IMR-90 (cell line): ENCODE measurements around the gene LDAF1. TPM values are rescaled to one million over a fixed set of nuclear protein-coding genes. Genes with fewer than 3 reads are reported as not detected.

Experiments
- ATAC-seq: fragments of 200-7000 bp; cut with Tn5 transposase; 2 replicates; pipeline ENCODE4 v1.9.1; 2020; ENCODE audit warnings: low read depth, mild to moderate bottlenecking, moderate library complexity
- BruUV-seq: library from RNA; stranded (reverse); fragments of 400-500 nt; replicated peaks from 2 replicates; lab custom pipeline; 2021; lab: Mats Ljungman, UMichigan
- CTCF ChIA-PET: fragments of 300-600 bp; formaldehyde crosslinking; extraction: SDS; loops from one replicate; lab custom pipeline; 2021; ENCODE audit warnings: antibody characterized with exemption; lab: Yijun Ruan, JAX
- POLR2A ChIA-PET: fragments of 300-600 bp; sonication (Branson Sonifier 250); formaldehyde crosslinking; loops from one replicate; lab custom pipeline; 2022; ENCODE audit warnings: antibody characterized with exemption; ENCODE audit not compliant: unreplicated experiment; lab: Charles Lee
- DNase-seq: peaks from one replicate; pipeline ENCODE4 v3.0.0; 2013
- H2AFZ ChIP-seq: replicated peaks from 2 replicates; pipeline ENCODE3; 2013; ENCODE audit warnings: low read length, mild to moderate bottlenecking; ENCODE audit not compliant: poor library complexity
- H2AK5ac ChIP-seq: 2 replicates; pipeline ENCODE4 v1.6.1; 2013; ENCODE audit warnings: low read depth, low read length, inconsistent platforms
- H2AK9ac ChIP-seq: replicated peaks from 2 replicates; pipeline ENCODE3; 2013; ENCODE audit warnings: mild to moderate bottlenecking, low read depth, low read length, moderate library complexity; ENCODE audit not compliant: poor library complexity
- H2BK120ac ChIP-seq: 2 replicates; pipeline ENCODE4 v1.6.1; 2013; ENCODE audit warnings: low read depth, low read length, inconsistent platforms
- H2BK15ac ChIP-seq: 3 replicates; pipeline ENCODE4 v1.6.1; 2013; ENCODE audit warnings: low read depth, low read length, inconsistent platforms
- H2BK20ac ChIP-seq: 2 replicates; pipeline ENCODE4 v1.6.1; 2013; ENCODE audit warnings: low read depth, mild to moderate bottlenecking, inconsistent platforms, low read length, moderate library complexity
- H2BK5ac ChIP-seq: 2 replicates; pipeline ENCODE4 v1.6.1; 2013; ENCODE audit warnings: mild to moderate bottlenecking, low read depth, low read length, inconsistent platforms; ENCODE audit not compliant: poor library complexity, severe bottlenecking
- H3K14ac ChIP-seq: replicated peaks from 2 replicates; pipeline ENCODE4 v1.6.1; 2013; ENCODE audit warnings: low read depth, low read length, inconsistent platforms
- H3K18ac ChIP-seq: 2 replicates; pipeline ENCODE4 v1.6.1; 2013; ENCODE audit warnings: low read depth, low read length, control low read depth
- H3K23ac ChIP-seq: 2 replicates; pipeline ENCODE4 v1.6.1; 2013; ENCODE audit warnings: low read depth, low read length, inconsistent platforms
- H3K27ac ChIP-seq: 2 replicates; pipeline ENCODE4 v1.5.1; 2013; ENCODE audit warnings: mild to moderate bottlenecking, control low read depth, low read length; ENCODE audit not compliant: insufficient read depth
- H3K27me3 ChIP-seq: 2 replicates; pipeline ENCODE4 v1.6.1; 2013; ENCODE audit warnings: low read length; ENCODE audit not compliant: control insufficient read depth, insufficient read depth
- H3K36me3 ChIP-seq: 2 replicates; pipeline ENCODE4 v1.6.1; 2013; ENCODE audit warnings: low read length, mixed read lengths; ENCODE audit not compliant: control insufficient read depth, insufficient read depth
- H3K4ac ChIP-seq: 2 replicates; pipeline ENCODE4 v1.6.1; 2013; ENCODE audit warnings: low read depth, low read length, inconsistent platforms
- H3K4me1 ChIP-seq: 2 replicates; pipeline ENCODE4 v1.6.1; 2013; ENCODE audit warnings: low read length, mixed read lengths; ENCODE audit not compliant: control insufficient read depth, insufficient read depth
- H3K4me2 ChIP-seq: 2 replicates; pipeline ENCODE4 v1.6.1; 2013; ENCODE audit warnings: low read depth, mild to moderate bottlenecking, control low read depth, low read length, moderate library complexity
- H3K4me3 ChIP-seq: 2 replicates; pipeline ENCODE4 v1.5.1; 2013; ENCODE audit warnings: low read depth, mild to moderate bottlenecking, control low read depth, low read length, moderate library complexity; ENCODE audit not compliant: insufficient read depth
- H3K56ac ChIP-seq: 2 replicates; pipeline ENCODE4 v1.6.1; 2013; ENCODE audit warnings: low read length, inconsistent platforms; ENCODE audit not compliant: insufficient read depth; ENCODE audit errors: extremely low read depth
- H3K79me1 ChIP-seq, 2 experiments: 2 replicates each; pipeline ENCODE4 v1.6.1; 2013; ENCODE audit warnings: low read length in 2 of 2, inconsistent platforms in 1 of 2, low read depth in 1 of 2
- H3K9ac ChIP-seq: 2 replicates; pipeline ENCODE4 v1.6.1; 2013; ENCODE audit warnings: low read depth, low read length, control low read depth
- H3K9me1 ChIP-seq: 2 replicates; pipeline ENCODE4 v1.6.1; 2013; ENCODE audit warnings: low read length, inconsistent platforms; ENCODE audit not compliant: insufficient read depth
- H3K9me3 ChIP-seq: 2 replicates; pipeline ENCODE4 v1.6.1; 2013; ENCODE audit warnings: low read length; ENCODE audit not compliant: control insufficient read depth, insufficient read depth
- H4K20me1 ChIP-seq: 2 replicates; pipeline ENCODE4 v1.6.1; 2013; ENCODE audit warnings: low read length, inconsistent platforms; ENCODE audit not compliant: insufficient read depth
- H4K5ac ChIP-seq: 2 replicates; pipeline ENCODE4 v1.6.1; 2013; ENCODE audit warnings: mild to moderate bottlenecking, low read depth, low read length, control low read depth
- H4K8ac ChIP-seq, 2 experiments: 2 replicates each; pipeline ENCODE4 v1.6.1; 2013; ENCODE audit warnings: low read depth in 2 of 2, low read length in 2 of 2, control low read depth in 1 of 2, inconsistent platforms in 1 of 2
- H4K91ac ChIP-seq: 2 replicates; pipeline ENCODE4 v1.6.1; 2013; ENCODE audit warnings: low read depth, low read length, inconsistent platforms; ENCODE audit not compliant: insufficient read depth
- FOS ChIP-seq: fragments of 150-350 bp; IDR thresholded peaks from 2 replicates; pipeline ENCODE4 v1.6.1; 2016; ENCODE audit warnings: low read depth, low read length
- RCOR1 ChIP-seq: IDR thresholded peaks from 2 replicates; pipeline ENCODE4 v1.6.1; 2012; ENCODE audit warnings: mild to moderate bottlenecking, low read length, improper control_type of control experiment; ENCODE audit not compliant: insufficient replicate concordance
- WGBS, 2 experiments: methylation state at CpG; one replicate each; pipeline versions ENCODE4 v1.1.5 to v1.1.7; 2013; ENCODE audit warnings: missing lambda C conversion rate in 2 of 2; ENCODE audit not compliant: insufficient read length in 1 of 2; ENCODE audit errors: extremely low coverage in 2 of 2; 5-methylcytosine and 5-hydroxymethylcytosine counted together
- dilution Hi-C: fragments of 300-500 bp; cut with HindIII; formaldehyde crosslinking; loops from one replicate; pipeline ENCODE4 v1.14.3; 2018; ENCODE audit warnings: low sequenced_read_pairs; ENCODE audit not compliant: unreplicated experiment
- in situ Hi-C: fragments of 300-500 bp; cut with MboI; formaldehyde crosslinking; loops from 3 replicates; pipeline ENCODE4 v1.14.3; 2019; ENCODE audit warnings: low sequenced_read_pairs, inconsistent platforms, mixed read lengths
- intact Hi-C: fragments of 100-400 bp; cut with micrococcal nuclease; formaldehyde crosslinking; loops from 2 replicates; pipeline ENCODE4 v1.10.0; 2022
- polyA plus RNA-seq, 3 experiments: library from polyadenylated mRNA; depleted of rRNA; stranded (reverse); fragments of >200 nt; gene quantifications; 2 replicates each; pipeline ENCODE4 v1.2.3, GENCODE V29; 2012; ENCODE audit warnings: low replicate concordance in 1 of 3
- total RNA-seq: library from RNA; depleted of rRNA; stranded (reverse); fragments of >200 nt; gene quantifications from 2 replicates; pipeline ENCODE4 v1.2.3, GENCODE V29; 2012

Gene LDAF1
- total and polyA plus RNA-seq, 2 of the 4 experiments (the other 2 are of a cell fraction): 21.0 to 62.2 TPM

DNA sequence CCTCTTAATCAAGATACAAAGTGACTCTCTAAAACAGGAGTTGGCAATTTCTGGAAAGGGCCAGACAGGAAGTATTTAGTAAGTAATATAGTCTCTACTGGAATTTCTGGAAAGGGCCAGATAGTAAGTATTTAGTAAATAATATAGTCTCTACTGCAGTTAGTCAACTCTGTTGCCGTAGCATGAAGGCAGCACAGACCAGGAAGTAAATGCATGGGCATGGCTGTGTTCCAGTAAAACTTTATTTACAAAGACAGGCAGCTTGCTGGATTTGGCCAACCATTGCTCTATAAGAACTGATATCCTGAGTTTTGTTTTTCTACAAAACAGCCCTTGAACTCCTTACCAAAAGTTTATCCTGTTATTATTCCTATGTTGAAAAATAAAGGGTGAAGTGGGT is 16.9 kb downstream of the LDAF1 start:
- peaks cover 45% of the 10 kb centered on the region for H3K36me3 ChIP-seq
- no peak overlapping the region for H3K4me2 ChIP-seq
- ATAC-seq: no peak
- H3K9me1 ChIP-seq: 0 out of 2 replicates have a peak, but pooled peaks cover under 1% of the 10 kb centered on the region
- in situ Hi-C loops (no loop called here), dilution Hi-C loops (no loop called here), intact Hi-C loops (no loop called here)
- H4K5ac ChIP-seq: no peak overlapping the region
- no peak overlapping the region for H2BK15ac ChIP-seq
- no TSS peak for BruUV-seq
- no peak overlapping the region for H3K14ac ChIP-seq
- H2AK5ac ChIP-seq: no peak overlapping the region
- H2BK120ac ChIP-seq: no peak overlapping the region
- ChIA-PET CTCF (no interaction called here), POLR2A (interaction anchor here (0.6 kb wide), 1 partner anchor 11 kb away, joined by 3 read pairs; no protein-coding TSS in a partner anchor)
- no peak overlapping the region for H2AK9ac ChIP-seq
- H2BK5ac ChIP-seq: no peak overlapping the region
- H3K4me3 ChIP-seq: no peak overlapping the region
- no peak overlapping the region for H2AFZ ChIP-seq
- no peaks in the 10 kb centered on the region for H3K27me3 ChIP-seq
- WGBS, 2 experiments: no CpG with 5 or more reads among the region's 1 CpG
- no peak overlapping the region for H3K9ac ChIP-seq
- no peak overlapping the region for H3K23ac ChIP-seq
- no peaks in the 10 kb centered on the region for H3K4me1 ChIP-seq
- no peak for TF ChIP-seq RCOR1
- TF ChIP-seq FOS: no peak
- H3K9me3 ChIP-seq: no peaks in the 10 kb centered on the region
- no peaks in the 10 kb centered on the region for H4K20me1 ChIP-seq
- no peak overlapping the region for H3K18ac ChIP-seq
- no peak for DNase-seq
- H4K91ac ChIP-seq: no peak overlapping the region
- H3K27ac ChIP-seq: no peak overlapping the region
- no peak overlapping the region for H4K8ac ChIP-seq
- 0 out of 4 replicates have a peak, but pooled peaks cover 0 to under 1% of the 10 kb centered on the region in 2 experiments for H3K79me1 ChIP-seq
- H3K4ac ChIP-seq: no peak overlapping the region
- H2BK20ac ChIP-seq: no peak overlapping the region
- H3K56ac ChIP-seq: no peak overlapping the region
